Globus pallidus (tissue), 1 donor: ENCODE results near the gene PPP1R12C.

Experiments used
- DNase-seq: peaks from one replicate; pipeline ENCODE4 v3.0.0-alpha.2; 2015; ENCODE audit warnings: low spot score

Gene PPP1R12C

GRCh38 chr19:55042688-55043087 lies 74.7 kb downstream of the PPP1R12C start:
- DNase-seq = no peak

- no peak for DNase-seq
Measured at GRCh38 chr19:55042344-55042678, 75.1 kb downstream of the PPP1R12C start.

GRCh38 chr19:55041627-55042343 lies 75.7 kb downstream of the PPP1R12C start:
- no peak for DNase-seq

GRCh38 chr19:55041244-55041626 lies 76.2 kb downstream of the PPP1R12C start:
- DNase-seq = no peak
